Measurements from ENCODE around the gene SPRY4. TPM values are rescaled to one million over a fixed set of nuclear protein-coding genes. Genes with fewer than 3 reads are reported as not detected.
A peak's percentile ranks its signal among the peaks of the same experiment; 100 is the strongest.

SPRY4 gene
- total and polyA plus RNA-seq, 2 of the 8 experiments (the other 6 are each of a cell fraction or from before 2014, with no cell fraction given) = 59.1 to 113 TPM

- TF ChIP-seq CHD7 (IDR thresholded peaks at IDR 0.05; ENCODE audit: insufficient replicate concordance, low read length) = no peak
- no peak for TF ChIP-seq TCF12 (IDR thresholded peaks at IDR 0.05; ENCODE audit: low read depth, low read length)
- peak; percentile 22 for TF ChIP-seq TAF7 (optimal IDR thresholded peaks at IDR 0.05; ENCODE audit: borderline replicate concordance, low read depth, low read length)
- no peak for TF ChIP-seq SIN3A (conservative IDR thresholded peaks at IDR 0.05 in 1 of 2, IDR thresholded peaks at IDR 0.05 in 1 of 2; ENCODE audit: low read depth in 1 of 2, low read length in 2 of 2)
- no peak for TF ChIP-seq SUZ12 (IDR thresholded peaks at IDR 0.05; ENCODE audit: low read length)
- no peak for TF ChIP-seq EP300 (IDR thresholded peaks at IDR 0.05; ENCODE audit: borderline replicate concordance in 1 of 2, low read depth in 2 of 2, low read length in 2 of 2)
- TF ChIP-seq CREB1 (IDR thresholded peaks at IDR 0.05) = no peak
- TF ChIP-seq SAP30 (IDR thresholded peaks at IDR 0.05; ENCODE audit: insufficient read depth, insufficient replicate concordance, low read length) = peak; percentile 29
- no peak for TF ChIP-seq BACH1 (IDR thresholded peaks at IDR 0.05; ENCODE audit: low read length)
- TF ChIP-seq FOSL1 (IDR thresholded peaks at IDR 0.05; ENCODE audit: insufficient read depth, low read depth, low read length) = no peak
These were observed 1.2 kb downstream of the SPRY4 start (continued) for GRCh38 chr5:142323480-142324135.

All from H1 (cell line).